Activated CD8-positive, alpha-beta memory T cell treated with anti-CD3 and anti-CD28 coated beads, Interleukin-2, amount 50 U/mL, for 24 hours (primary cell): Measurements from ENCODE around the gene MT1A.

Experiments
- DNase-seq: peaks from one replicate; pipeline ENCODE4 v3.0.0-alpha.2; 2020; ENCODE audit errors: extremely low read depth

The MT1A gene

GRCh38 chr16:56631197-56631596 is 7.3 kb upstream of the MT1A start:
- DNase-seq, result no peak

GRCh38 chr16:56631832-56632155 is 6.7 kb upstream of the MT1A start:
- DNase-seq, result no peak

GRCh38 chr16:56632156-56632847 is 6.2 kb upstream of the MT1A start, which contains the start of gene MT1M:
MT1M (plus strand) TSS chr16:56632659; CDS start chr16:56632732, 73 bp downstream.
- no peak for DNase-seq

- no peak for DNase-seq
Observed at GRCh38 chr16:56632848-56633365, 5.6 kb upstream of the MT1A start.

- no peak for DNase-seq
Observed at GRCh38 chr16:56633535-56633934, 4.9 kb upstream of the MT1A start.

- no peak for DNase-seq
Observed at GRCh38 chr16:56634715-56635440, 3.6 kb upstream of the MT1A start.

GRCh38 chr16:56635441-56635967 is 3.0 kb upstream of the MT1A start:
- no peak for DNase-seq

- DNase-seq, result no peak
Observed at GRCh38 chr16:56636616-56637413, 1.7 kb upstream of the MT1A start.

GRCh38 chr16:56639045-56639444 is 579 bp downstream of the MT1A start:
- no peak for DNase-seq

- DNase-seq, result no peak
Observed at GRCh38 chr16:56640076-56640475, 1.6 kb downstream of the MT1A start.

GRCh38 chr16:56641166-56641565 is 2.7 kb downstream of the MT1A start:
- DNase-seq, result no peak

- DNase-seq, result no peak
Observed at GRCh38 chr16:56643080-56643778, 4.8 kb downstream of the MT1A start.

- no peak for DNase-seq
Observed at GRCh38 chr16:56643833-56644232, 5.4 kb downstream of the MT1A start.

- no peak for DNase-seq
Observed at GRCh38 chr16:56645311-56645710, 6.8 kb downstream of the MT1A start.

GRCh38 chr16:56645838-56646237 is 7.4 kb downstream of the MT1A start:
- no peak for DNase-seq

GRCh38 chr16:56647641-56648431 is 9.4 kb downstream of the MT1A start:
- no peak for DNase-seq

GRCh38 chr16:56649271-56649670 is 10.8 kb downstream of the MT1A start:
- DNase-seq, result no peak

- DNase-seq, result no peak
Observed at GRCh38 chr16:56649820-56650219, 11.4 kb downstream of the MT1A start.

GRCh38 chr16:56651586-56651985 is 13.1 kb downstream of the MT1A start, which contains the start of gene MT1B:
MT1B (plus strand) TSS chr16:56651886; CDS start chr16:56651954, 68 bp downstream.
- DNase-seq, result no peak

- DNase-seq, result no peak
Observed at GRCh38 chr16:56652600-56652999, 14.1 kb downstream of the MT1A start.

- no peak for DNase-seq
Observed at GRCh38 chr16:56653218-56653617, 14.8 kb downstream of the MT1A start.
